ENCODE data around the gene KLHL29.

Gene KLHL29

GRCh38 chr2:23373666-23374065, 11.3 kb upstream of the KLHL29 start:
- TF ChIP-seq SIN3A (IDR thresholded peaks at IDR 0.05; ENCODE audit: borderline replicate concordance, insufficient read depth, low read length), result no peak
- TF ChIP-seq TAF1 (IDR thresholded peaks at IDR 0.05; ENCODE audit: borderline replicate concordance, insufficient read depth, low read length), result no peak
- TF ChIP-seq FOXP2 (optimal IDR thresholded peaks at IDR 0.05; ENCODE audit: borderline replicate concordance, extremely low read depth, extremely low read length, insufficient read depth), result no peak
- TF ChIP-seq, protein P1, sequence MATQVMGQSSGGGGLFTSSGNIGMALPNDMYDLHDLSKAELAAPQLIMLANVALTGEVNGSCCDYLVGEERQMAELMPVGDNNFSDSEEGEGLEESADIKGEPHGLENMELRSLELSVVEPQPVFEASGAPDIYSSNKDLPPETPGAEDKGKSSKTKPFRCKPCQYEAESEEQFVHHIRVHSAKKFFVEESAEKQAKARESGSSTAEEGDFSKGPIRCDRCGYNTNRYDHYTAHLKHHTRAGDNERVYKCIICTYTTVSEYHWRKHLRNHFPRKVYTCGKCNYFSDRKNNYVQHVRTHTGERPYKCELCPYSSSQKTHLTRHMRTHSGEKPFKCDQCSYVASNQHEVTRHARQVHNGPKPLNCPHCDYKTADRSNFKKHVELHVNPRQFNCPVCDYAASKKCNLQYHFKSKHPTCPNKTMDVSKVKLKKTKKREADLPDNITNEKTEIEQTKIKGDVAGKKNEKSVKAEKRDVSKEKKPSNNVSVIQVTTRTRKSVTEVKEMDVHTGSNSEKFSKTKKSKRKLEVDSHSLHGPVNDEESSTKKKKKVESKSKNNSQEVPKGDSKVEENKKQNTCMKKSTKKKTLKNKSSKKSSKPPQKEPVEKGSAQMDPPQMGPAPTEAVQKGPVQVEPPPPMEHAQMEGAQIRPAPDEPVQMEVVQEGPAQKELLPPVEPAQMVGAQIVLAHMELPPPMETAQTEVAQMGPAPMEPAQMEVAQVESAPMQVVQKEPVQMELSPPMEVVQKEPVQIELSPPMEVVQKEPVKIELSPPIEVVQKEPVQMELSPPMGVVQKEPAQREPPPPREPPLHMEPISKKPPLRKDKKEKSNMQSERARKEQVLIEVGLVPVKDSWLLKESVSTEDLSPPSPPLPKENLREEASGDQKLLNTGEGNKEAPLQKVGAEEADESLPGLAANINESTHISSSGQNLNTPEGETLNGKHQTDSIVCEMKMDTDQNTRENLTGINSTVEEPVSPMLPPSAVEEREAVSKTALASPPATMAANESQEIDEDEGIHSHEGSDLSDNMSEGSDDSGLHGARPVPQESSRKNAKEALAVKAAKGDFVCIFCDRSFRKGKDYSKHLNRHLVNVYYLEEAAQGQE (IDR thresholded peaks at IDR 0.05; ENCODE audit: insufficient read depth in 1 of 2, low read depth in 2 of 2, low read length in 2 of 2), result no peak
- TF ChIP-seq POLR2AphosphoS5 (IDR thresholded peaks at IDR 0.05; ENCODE audit: low read depth, low read length), result no peak

DNA sequence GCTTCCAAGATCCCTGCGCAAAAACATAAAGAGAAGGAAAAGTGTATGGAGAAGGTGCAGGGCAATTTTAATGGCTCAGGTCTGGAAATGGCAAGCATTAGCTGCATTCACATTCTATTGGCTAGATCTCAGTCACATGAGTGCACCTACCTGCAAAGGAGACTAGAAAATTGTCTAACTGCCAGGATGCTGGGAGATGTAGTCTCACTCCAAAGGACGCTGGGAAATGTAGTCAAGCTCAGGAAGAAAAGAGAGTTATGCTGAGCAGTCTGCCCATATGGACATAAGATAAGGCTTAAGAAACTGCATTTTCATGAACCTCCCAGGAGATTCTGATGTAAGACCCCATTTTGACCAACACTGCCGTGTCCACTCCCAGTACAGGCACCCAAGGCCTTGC, 9.5 kb upstream of the KLHL29 start:
- TF ChIP-seq POLR2AphosphoS5 (IDR thresholded peaks at IDR 0.05; ENCODE audit: low read depth, low read length) (no peak), TAF1 (IDR thresholded peaks at IDR 0.05; ENCODE audit: borderline replicate concordance, insufficient read depth, low read length) (no peak), FOXP2 (optimal IDR thresholded peaks at IDR 0.05; ENCODE audit: borderline replicate concordance, extremely low read depth, extremely low read length, insufficient read depth) (no peak)
- TF ChIP-seq, protein P1 (IDR thresholded peaks at IDR 0.05; ENCODE audit: insufficient read depth in 1 of 2, low read depth in 2 of 2, low read length in 2 of 2), result no peak

GRCh38 chr2:23376075-23376474, 8.9 kb upstream of the KLHL29 start:
- no peak for TF ChIP-seq SIN3A (IDR thresholded peaks at IDR 0.05; ENCODE audit: borderline replicate concordance, insufficient read depth, low read length)
- TF ChIP-seq, protein P1 (IDR thresholded peaks at IDR 0.05; ENCODE audit: insufficient read depth in 1 of 2, low read depth in 2 of 2, low read length in 2 of 2), result no peak
- TF ChIP-seq FOXP2 (optimal IDR thresholded peaks at IDR 0.05; ENCODE audit: borderline replicate concordance, extremely low read depth, extremely low read length, insufficient read depth), result no peak
- TF ChIP-seq TAF1 (IDR thresholded peaks at IDR 0.05; ENCODE audit: borderline replicate concordance, insufficient read depth, low read length), result no peak
- no peak for TF ChIP-seq POLR2AphosphoS5 (IDR thresholded peaks at IDR 0.05; ENCODE audit: low read depth, low read length)

GRCh38 chr2:23376972-23377371, 8.0 kb upstream of the KLHL29 start:
- TF ChIP-seq FOXP2 (optimal IDR thresholded peaks at IDR 0.05; ENCODE audit: borderline replicate concordance, extremely low read depth, extremely low read length, insufficient read depth) (no peak), TAF1 (IDR thresholded peaks at IDR 0.05; ENCODE audit: borderline replicate concordance, insufficient read depth, low read length) (no peak), POLR2AphosphoS5 (IDR thresholded peaks at IDR 0.05; ENCODE audit: low read depth, low read length) (no peak), SIN3A (IDR thresholded peaks at IDR 0.05; ENCODE audit: borderline replicate concordance, insufficient read depth, low read length) (no peak)
- TF ChIP-seq, protein P1 (IDR thresholded peaks at IDR 0.05; ENCODE audit: insufficient read depth in 1 of 2, low read depth in 2 of 2, low read length in 2 of 2), result no peak

- TF ChIP-seq, protein P1 (IDR thresholded peaks at IDR 0.05; ENCODE audit: insufficient read depth in 1 of 2, low read depth in 2 of 2, low read length in 2 of 2), result no peak
- TF ChIP-seq FOXP2 (optimal IDR thresholded peaks at IDR 0.05; ENCODE audit: borderline replicate concordance, extremely low read depth, extremely low read length, insufficient read depth) (no peak), TAF1 (IDR thresholded peaks at IDR 0.05; ENCODE audit: borderline replicate concordance, insufficient read depth, low read length) (no peak), POLR2AphosphoS5 (IDR thresholded peaks at IDR 0.05; ENCODE audit: low read depth, low read length) (no peak), SIN3A (IDR thresholded peaks at IDR 0.05; ENCODE audit: borderline replicate concordance, insufficient read depth, low read length) (no peak)
These were observed 7.2 kb upstream of the KLHL29 start for GRCh38 chr2:23377771-23378170.
